HepG2 (cell line): ENCODE data around the gene ASAP2. TPM values are rescaled to one million over a fixed set of nuclear protein-coding genes. Genes with fewer than 3 reads are reported as not detected.
A peak's percentile ranks its signal among the peaks of the same experiment; 100 is the strongest.

Source experiments
- HBP1 ChIP-seq: IDR thresholded peaks from 2 replicates; pipeline ENCODE4 v1.6.1; 2016; ENCODE audit warnings: low read depth, control low read depth
- PAXIP1 ChIP-seq: sonication (generic); formaldehyde crosslinking; conservative IDR thresholded peaks from 2 replicates; pipeline ENCODE4 v1.4.0; 2020; ENCODE audit warnings: mild to moderate bottlenecking, missing genetic modification reagents, moderate library complexity
- PRDM4 ChIP-seq: sonication (generic); formaldehyde crosslinking; IDR thresholded peaks from 2 replicates; pipeline ENCODE4 v1.9.0; 2021; ENCODE audit warnings: missing genetic modification reagents, borderline replicate concordance
- SNAI1 ChIP-seq: sonication (generic); formaldehyde crosslinking; IDR thresholded peaks from 2 replicates; pipeline ENCODE4 v1.5.0; 2020; ENCODE audit warnings: mild to moderate bottlenecking, missing genetic modification reagents, borderline replicate concordance
- SNAPC4 ChIP-seq: sonication (generic); formaldehyde crosslinking; IDR thresholded peaks from 2 replicates; pipeline ENCODE4 v1.4.0; 2020; ENCODE audit warnings: mild to moderate bottlenecking, missing genetic modification reagents
- SSRP1 ChIP-seq: IDR thresholded peaks from 2 replicates; pipeline ENCODE4 v1.6.1; 2016; ENCODE audit warnings: control low read depth
- ZFAT ChIP-seq: sonication (generic); formaldehyde crosslinking; conservative IDR thresholded peaks from 2 replicates; pipeline ENCODE4 v1.8.1; 2023; ENCODE audit warnings: missing genetic modification reagents, inconsistent platforms
- ZMAT3 ChIP-seq: sonication (generic); formaldehyde crosslinking; conservative IDR thresholded peaks from 2 replicates; pipeline ENCODE4 v1.7.0; 2021; ENCODE audit warnings: missing genetic modification reagents
- ZNF138 ChIP-seq: sonication (generic); formaldehyde crosslinking; IDR thresholded peaks from 2 replicates; pipeline ENCODE4 v1.5.0; 2020; ENCODE audit warnings: mild to moderate bottlenecking, low read depth, missing genetic modification reagents
- ZNF232 ChIP-seq: sonication (generic); formaldehyde crosslinking; IDR thresholded peaks from 2 replicates; pipeline ENCODE4 v1.4.0; 2020; ENCODE audit warnings: missing genetic modification reagents, borderline replicate concordance
- ZNF460 ChIP-seq: sonication (generic); formaldehyde crosslinking; IDR thresholded peaks from 2 replicates; pipeline ENCODE4 v1.5.1; 2020; ENCODE audit warnings: missing genetic modification reagents, mild to moderate bottlenecking, borderline replicate concordance
- ZNF556 ChIP-seq: sonication (generic); formaldehyde crosslinking; IDR thresholded peaks from 2 replicates; pipeline ENCODE4 v1.4.0; 2020; ENCODE audit warnings: mild to moderate bottlenecking, missing genetic modification reagents, borderline replicate concordance
- ZNF563 ChIP-seq: sonication (generic); formaldehyde crosslinking; IDR thresholded peaks from 2 replicates; pipeline ENCODE4 v1.8.0; 2022; ENCODE audit warnings: mild to moderate bottlenecking, moderate library complexity, missing genetic modification reagents
- ZNF577 ChIP-seq: sonication (generic); formaldehyde crosslinking; IDR thresholded peaks from 2 replicates; pipeline ENCODE4 v1.4.0; 2020; ENCODE audit warnings: mild to moderate bottlenecking, low read depth, missing genetic modification reagents, borderline replicate concordance
- ZNF607 ChIP-seq: sonication (generic); formaldehyde crosslinking; IDR thresholded peaks from 2 replicates; pipeline ENCODE4 v1.5.1; 2020; ENCODE audit warnings: missing genetic modification reagents, mild to moderate bottlenecking, borderline replicate concordance
- ZNF777 ChIP-seq: sonication (generic); formaldehyde crosslinking; IDR thresholded peaks from 2 replicates; pipeline ENCODE4 v1.4.0; 2020; ENCODE audit warnings: missing genetic modification reagents
- polyA plus RNA-seq, 8 experiments: library from polyadenylated mRNA; depleted of rRNA in 3 of 8; stranded (reverse) in 7 of 8; unstranded in 1 of 8; fragments of >200 nt; fragmentation: Illumina TruSeq in 4 of 8; extraction: Trizol in 4 of 8; gene quantifications; 2 replicates each; pipeline versions ENCODE4 v1.2.1 to v1.2.3, GENCODE V29; 2011 to 2016; ENCODE audit warnings: low read depth in 4 of 8, missing spikeins in 1 of 8, mixed read lengths in 1 of 8; ENCODE audit not compliant: insufficient read depth in 1 of 8
- total RNA-seq, 5 experiments: library from RNA; depleted of rRNA; stranded (reverse); fragments of >200 nt; fragmentation: Illumina TruSeq; extraction: Trizol; gene quantifications; 2 replicates each; pipeline ENCODE4 v1.2.3, GENCODE V29; 2016; ENCODE audit warnings: low read depth in 1 of 5

Gene ASAP2
- total and polyA plus RNA-seq, 2 of the 13 experiments (the other 11 are each of a cell fraction or from before 2014, with no cell fraction given) = 7.3 to 22.3 TPM

GRCh38 chr2:9336576-9337314 is 130.1 kb downstream of the ASAP2 start (continued):
- TF ChIP-seq ZNF138 (CRISPR knock-in tag) = no peak
- TF ChIP-seq HBP1 = no peak
- peak; percentile 79; the same call in 1 of the 2 replicates for TF ChIP-seq ZNF232 (CRISPR knock-in tag)
- no peak for TF ChIP-seq PRDM4 (CRISPR knock-in tag)
- TF ChIP-seq SNAPC4 (CRISPR knock-in tag) = no peak
- TF ChIP-seq PAXIP1 = peak; percentile 97
- TF ChIP-seq ZNF777 (CRISPR knock-in tag) = peak; percentile 37; the same call in 1 of the 2 replicates
- no peak; the same call in 1 of the 2 replicates for TF ChIP-seq ZNF563 (CRISPR knock-in tag)
- peak; percentile 67; the same call in 1 of the 2 replicates for TF ChIP-seq ZMAT3 (CRISPR knock-in tag)
- 0 out of 2 replicates have a peak, but pooled peaks have one; percentile 46 for TF ChIP-seq SNAI1 (CRISPR knock-in tag)
- no peak for TF ChIP-seq ZNF607 (CRISPR knock-in tag)
- TF ChIP-seq ZNF577 = no peak
- TF ChIP-seq SSRP1 (CRISPR knock-in tag) = peak; percentile 69; the same call in 1 of the 2 replicates
- TF ChIP-seq ZNF460 (CRISPR knock-in tag) = no peak; the same call in 1 of the 2 replicates
- no peak for TF ChIP-seq ZFAT (CRISPR knock-in tag)
- 0 out of 2 replicates have a peak, but pooled peaks have one; percentile 44 for TF ChIP-seq ZNF556 (CRISPR knock-in tag)
